HepG2 (cell line): ENCODE data around the gene BAZ2A. TPM values are rescaled to one million over a fixed set of nuclear protein-coding genes. Genes with fewer than 3 reads are reported as not detected.
A peak's percentile ranks its signal among the peaks of the same experiment; 100 is the strongest.

Experiments used
- EHMT2 ChIP-seq: fragments of 200-600 bp; sonication (generic); IDR thresholded peaks from 2 replicates; pipeline ENCODE4 v1.7.0; 2017; ENCODE audit warnings: antibody characterized with exemption, low read depth, low read length, borderline replicate concordance
- FOXK2 ChIP-seq: fragments of 450-650 bp; IDR thresholded peaks from 2 replicates; pipeline ENCODE4 v1.6.1; 2016
- GATAD1 ChIP-seq: IDR thresholded peaks from 2 replicates; pipeline ENCODE4 v1.6.1; 2016; ENCODE audit warnings: missing genetic modification reagents, missing compliant biosample characterization
- HMGXB4 ChIP-seq, 2 experiments: sonication (generic) in 1 of 2; formaldehyde crosslinking in 1 of 2; IDR thresholded peaks; 2 replicates each; pipeline versions ENCODE4 v1.4.0 to v1.6.1; 2018 to 2020; ENCODE audit warnings: missing genetic modification reagents in 2 of 2, borderline replicate concordance in 1 of 2, low read depth in 1 of 2, mild to moderate bottlenecking in 1 of 2, missing biosample characterization in 1 of 2
- KDM2A ChIP-seq: sonication (generic); formaldehyde crosslinking; IDR thresholded peaks from 2 replicates; pipeline ENCODE4 v1.4.0; 2020; ENCODE audit warnings: low read depth, missing genetic modification reagents, borderline replicate concordance
- KMT2A ChIP-seq: sonication (generic); formaldehyde crosslinking; IDR thresholded peaks from 2 replicates; pipeline ENCODE4 v1.4.0; 2020; ENCODE audit warnings: missing genetic modification reagents
- SAP130 ChIP-seq: IDR thresholded peaks from 2 replicates; pipeline ENCODE4 v1.6.1; 2016; ENCODE audit warnings: low read depth
- SETDB1 ChIP-seq: sonication (generic); formaldehyde crosslinking; IDR thresholded peaks from 2 replicates; pipeline ENCODE4 v1.5.1; 2020; ENCODE audit warnings: missing genetic modification reagents, mild to moderate bottlenecking, borderline replicate concordance
- SP2 ChIP-seq: sonication (generic); formaldehyde crosslinking; IDR thresholded peaks from 2 replicates; pipeline ENCODE4 v1.5.1; 2020; ENCODE audit warnings: mild to moderate bottlenecking, missing genetic modification reagents
- ZBTB33 ChIP-seq: sonication (generic); formaldehyde crosslinking; IDR thresholded peaks from 2 replicates; pipeline ENCODE4 v1.4.0; 2020; ENCODE audit warnings: missing genetic modification reagents
- ZBTB4 ChIP-seq: sonication (generic); formaldehyde crosslinking; IDR thresholded peaks from 2 replicates; pipeline ENCODE4 v1.4.0; 2020; ENCODE audit warnings: missing genetic modification reagents, mild to moderate bottlenecking, borderline replicate concordance
- ZBTB43 ChIP-seq: sonication (generic); formaldehyde crosslinking; conservative IDR thresholded peaks from 2 replicates; pipeline ENCODE4 v1.4.0; 2020; ENCODE audit warnings: missing genetic modification reagents
- ZBTB7B ChIP-seq: sonication (generic); formaldehyde crosslinking; IDR thresholded peaks from 2 replicates; pipeline ENCODE4 v1.4.0; 2020; ENCODE audit warnings: missing genetic modification reagents
- ZFYVE20 ChIP-seq: sonication (generic); formaldehyde crosslinking; IDR thresholded peaks from 2 replicates; pipeline ENCODE4 v1.8.0; 2023; ENCODE audit warnings: low read depth, mild to moderate bottlenecking, moderate library complexity, missing genetic modification reagents, borderline replicate concordance
- ZNF263 ChIP-seq: sonication (generic); formaldehyde crosslinking; IDR thresholded peaks from 2 replicates; pipeline ENCODE4 v1.4.0; 2020; ENCODE audit warnings: missing genetic modification reagents
- ZNF335 ChIP-seq: sonication (generic); formaldehyde crosslinking; IDR thresholded peaks from 2 replicates; pipeline ENCODE4 v1.4.0; 2020; ENCODE audit warnings: missing genetic modification reagents
- ZNF7 ChIP-seq: IDR thresholded peaks from 2 replicates; pipeline ENCODE4 v1.6.1; 2016; ENCODE audit warnings: missing biosample characterization, missing genetic modification reagents
- ZNF710 ChIP-seq: sonication (generic); formaldehyde crosslinking; IDR thresholded peaks from 2 replicates; pipeline ENCODE4 v1.5.0; 2020; ENCODE audit warnings: mild to moderate bottlenecking, missing genetic modification reagents, borderline replicate concordance
- polyA plus RNA-seq, 8 experiments: library from polyadenylated mRNA; depleted of rRNA in 3 of 8; stranded (reverse) in 7 of 8; unstranded in 1 of 8; fragments of >200 nt; fragmentation: Illumina TruSeq in 4 of 8; extraction: Trizol in 4 of 8; gene quantifications; 2 replicates each; pipeline versions ENCODE4 v1.2.1 to v1.2.3, GENCODE V29; 2011 to 2016; ENCODE audit warnings: low read depth in 4 of 8, missing spikeins in 1 of 8, mixed read lengths in 1 of 8; ENCODE audit not compliant: insufficient read depth in 1 of 8
- total RNA-seq, 5 experiments: library from RNA; depleted of rRNA; stranded (reverse); fragments of >200 nt; fragmentation: Illumina TruSeq; extraction: Trizol; gene quantifications; 2 replicates each; pipeline ENCODE4 v1.2.3, GENCODE V29; 2016; ENCODE audit warnings: low read depth in 1 of 5

BAZ2A gene
- total and polyA plus RNA-seq, 2 of the 13 experiments (the other 11 are each of a cell fraction or from before 2014, with no cell fraction given): 21.8 to 73.5 TPM

GRCh38 chr12:56628671-56629458 is 1.3 kb downstream of the BAZ2A start (continued):
- TF ChIP-seq ZNF710 (CRISPR knock-in tag) (no peak), HMGXB4 (CRISPR knock-in tag; IDR thresholded peaks at IDR 0.05; ENCODE audit: borderline replicate concordance in 1 of 2, low read depth in 1 of 2) (peak in 1 of 2 experiments; percentile 26; a peak in 2 of 4 replicates), ZBTB43 (CRISPR knock-in tag) (no peak), SP2 (CRISPR knock-in tag) (no peak), EHMT2 (no peak), ZBTB7B (0 out of 2 replicates have a peak, but pooled peaks have one; percentile 39), KDM2A (CRISPR knock-in tag) (peak; percentile 59; the same call in 1 of the 2 replicates), ZNF7 (CRISPR knock-in tag) (no peak), SETDB1 (no peak), ZNF263 (CRISPR knock-in tag) (no peak), GATAD1 (peak; percentile 55; the same call in 1 of the 2 replicates), SAP130 (CRISPR knock-in tag) (peak; percentile 87), FOXK2 (peak; percentile 31; the same call in 1 of the 2 replicates), ZNF335 (0 out of 2 replicates have a peak, but pooled peaks have one; percentile 64), ZBTB4 (CRISPR knock-in tag) (no peak), ZBTB33 (no peak), ZFYVE20 (CRISPR knock-in tag) (no peak), KMT2A (CRISPR knock-in tag) (0 out of 2 replicates have a peak, but pooled peaks have one; percentile 64)
